DMS114 treated with DMSO at 0.1 percent for 48 hours (cell line): ENCODE results near the gene FH.

ENCODE experiments used
- DNase-seq: peaks from one replicate; lab custom pipeline; 2025; ENCODE audit not compliant: unreplicated experiment; lab: John Stamatoyannopoulos, UW

FH gene

DNA sequence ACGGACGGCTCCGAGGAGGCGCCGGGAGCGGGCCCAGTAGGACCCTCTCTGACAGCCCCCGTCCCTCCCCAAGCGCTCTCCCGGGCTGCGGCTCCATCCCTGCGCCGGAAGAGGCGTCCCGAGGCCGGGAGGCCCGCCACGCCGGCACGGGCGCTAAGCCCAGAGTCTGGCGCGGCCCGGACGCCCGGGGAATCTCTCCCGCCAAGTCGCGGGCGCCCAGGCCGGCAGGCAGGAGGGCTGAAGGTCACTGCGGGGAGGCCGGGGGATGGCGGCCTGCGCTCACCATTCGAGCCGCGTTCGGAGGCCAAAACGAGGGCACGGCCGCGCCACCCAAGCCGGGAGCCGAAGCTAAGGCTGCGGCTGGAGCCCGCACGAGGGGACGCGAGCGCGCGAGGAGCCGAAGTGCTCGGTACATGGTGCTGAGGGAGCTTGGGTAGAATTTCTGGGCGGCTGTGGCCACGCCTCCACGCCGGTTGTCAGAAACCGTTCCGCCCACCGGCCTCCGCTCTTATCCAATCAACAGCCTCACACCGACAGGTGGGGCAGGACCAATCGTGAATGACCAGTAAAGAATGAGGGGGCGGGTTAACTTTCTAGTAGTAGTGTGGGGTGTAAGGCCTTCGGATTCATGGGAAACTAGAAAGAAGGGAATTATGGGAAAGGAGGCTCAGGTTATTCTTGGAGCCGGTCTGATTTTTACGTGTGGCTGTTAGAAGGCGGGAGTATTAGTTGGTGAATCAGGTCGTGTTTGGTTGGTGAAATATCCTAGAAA lies at the start of gene FH:
FH (minus strand) TSS at position 448 of the 772 bp plus-strand sequence; CDS start at position 415, 33 bp downstream.
- DNase-seq = peak; percentile 98

DNA sequence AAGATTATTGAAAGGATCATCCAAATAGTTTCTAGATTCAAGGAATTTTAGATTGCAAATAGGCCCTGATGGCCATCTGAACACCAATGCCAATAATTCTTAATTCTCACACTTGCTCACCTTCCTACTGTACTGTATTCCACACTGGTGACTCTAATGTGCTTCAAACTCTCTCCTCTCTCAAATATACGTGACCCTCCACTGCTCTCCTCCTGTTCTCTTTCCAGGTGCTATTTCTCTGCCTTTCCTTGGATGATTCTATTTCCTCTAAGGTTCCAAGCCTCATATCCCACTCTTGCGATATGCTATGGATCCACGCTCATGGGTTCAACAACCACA lies 41.3 kb upstream of the FH start:
- no peak for DNase-seq

DNA sequence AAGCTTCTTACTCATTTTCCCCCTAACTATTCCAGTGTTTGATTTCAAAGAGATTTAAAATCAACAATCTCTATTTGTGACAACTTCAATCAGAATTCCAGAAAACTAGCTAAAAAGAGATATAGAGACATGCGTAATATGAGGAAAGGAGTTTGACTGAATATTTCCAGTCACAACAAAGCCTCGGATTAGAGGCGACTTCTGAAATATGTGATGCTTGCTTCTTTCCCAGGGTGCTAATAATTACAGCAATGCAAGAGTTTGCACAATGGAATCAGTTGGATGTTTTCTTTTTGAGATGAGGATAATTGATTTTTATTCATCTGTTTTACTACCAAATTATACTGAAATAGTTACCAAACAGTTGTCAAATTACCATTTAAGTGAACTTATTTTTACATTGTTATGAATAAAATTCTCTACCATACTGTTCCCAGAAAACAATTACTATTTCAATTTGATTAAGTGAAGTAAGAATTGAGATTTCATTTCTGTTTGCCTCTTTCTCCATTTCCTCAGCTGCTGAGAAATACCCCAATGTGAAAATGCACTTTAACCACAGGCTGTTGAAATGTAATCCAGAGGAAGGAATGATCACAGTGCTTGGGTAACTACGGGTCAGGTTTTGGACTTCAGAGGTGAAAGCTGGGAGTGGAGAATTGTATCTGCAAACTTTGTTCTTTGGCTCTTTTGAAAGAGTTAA lies 40.7 kb upstream of the FH start:
- no peak for DNase-seq

DNA sequence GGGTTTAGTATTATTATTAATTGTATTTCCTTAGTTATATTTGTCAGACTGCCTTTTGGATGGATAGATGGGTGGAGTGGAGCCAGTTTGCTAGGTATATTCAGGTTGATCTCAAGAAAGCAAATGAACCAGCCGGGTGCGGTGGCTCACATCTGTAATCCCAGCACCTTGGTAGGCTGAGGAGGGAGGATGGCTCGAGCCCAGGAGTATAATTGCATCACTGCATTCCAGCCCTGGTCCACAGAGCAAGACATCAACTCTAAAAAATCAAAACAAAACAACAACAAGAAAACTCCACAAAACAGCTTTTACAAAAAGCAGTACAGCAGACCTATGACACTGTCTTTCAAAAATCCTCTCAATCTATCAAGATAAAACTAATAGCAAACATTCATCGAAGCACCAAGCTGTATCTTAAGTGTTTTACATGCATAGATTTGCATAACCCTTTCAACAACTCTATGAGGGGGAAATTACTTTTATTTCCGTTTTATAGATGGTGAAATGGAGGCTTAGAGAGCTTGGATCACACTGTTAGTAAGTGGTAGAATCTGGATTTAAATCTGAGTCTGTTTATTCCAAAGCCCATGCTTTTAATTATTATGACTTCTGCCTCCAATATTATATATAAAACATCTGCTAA lies 38.1 kb upstream of the FH start:
- no peak for DNase-seq

DNA sequence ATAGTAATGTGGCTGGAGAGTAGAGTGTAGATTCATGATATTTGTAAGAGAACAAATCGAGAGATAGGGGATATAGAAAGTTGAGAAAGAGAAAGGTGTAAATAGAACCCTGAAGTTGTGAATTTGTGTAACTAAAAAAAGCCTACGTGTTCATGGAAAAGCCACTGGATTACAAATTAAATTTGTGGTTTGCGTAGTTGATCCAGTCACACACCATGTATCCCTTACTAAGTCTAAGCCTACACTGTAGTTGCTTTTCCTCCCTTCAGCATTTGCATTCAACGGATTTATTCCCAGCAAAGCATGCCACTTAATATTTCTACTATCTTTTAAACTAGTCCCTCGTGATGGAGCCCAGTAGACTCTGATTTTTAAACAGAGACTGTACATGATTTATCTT lies 37.5 kb upstream of the FH start:
- no peak for DNase-seq

DNA sequence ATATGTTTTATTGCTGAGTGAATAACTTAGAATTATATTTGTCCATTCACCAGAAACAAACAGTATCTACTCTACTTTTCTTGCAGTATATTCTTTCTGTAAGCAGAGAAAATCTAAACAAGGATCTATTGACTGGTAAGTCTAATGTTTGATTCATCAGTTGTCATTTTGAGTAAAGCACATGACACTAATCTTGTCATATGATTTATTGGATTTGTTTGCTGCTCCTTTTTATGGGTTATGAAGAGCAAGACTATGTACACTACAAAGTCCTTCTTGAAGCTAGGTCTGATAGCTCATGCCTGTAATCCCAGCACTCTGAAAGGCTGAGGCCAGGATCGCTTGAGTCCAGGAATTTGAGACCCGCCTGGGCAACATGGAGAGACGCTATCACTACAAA lies 36.0 kb upstream of the FH start:
- no peak for DNase-seq

DNA sequence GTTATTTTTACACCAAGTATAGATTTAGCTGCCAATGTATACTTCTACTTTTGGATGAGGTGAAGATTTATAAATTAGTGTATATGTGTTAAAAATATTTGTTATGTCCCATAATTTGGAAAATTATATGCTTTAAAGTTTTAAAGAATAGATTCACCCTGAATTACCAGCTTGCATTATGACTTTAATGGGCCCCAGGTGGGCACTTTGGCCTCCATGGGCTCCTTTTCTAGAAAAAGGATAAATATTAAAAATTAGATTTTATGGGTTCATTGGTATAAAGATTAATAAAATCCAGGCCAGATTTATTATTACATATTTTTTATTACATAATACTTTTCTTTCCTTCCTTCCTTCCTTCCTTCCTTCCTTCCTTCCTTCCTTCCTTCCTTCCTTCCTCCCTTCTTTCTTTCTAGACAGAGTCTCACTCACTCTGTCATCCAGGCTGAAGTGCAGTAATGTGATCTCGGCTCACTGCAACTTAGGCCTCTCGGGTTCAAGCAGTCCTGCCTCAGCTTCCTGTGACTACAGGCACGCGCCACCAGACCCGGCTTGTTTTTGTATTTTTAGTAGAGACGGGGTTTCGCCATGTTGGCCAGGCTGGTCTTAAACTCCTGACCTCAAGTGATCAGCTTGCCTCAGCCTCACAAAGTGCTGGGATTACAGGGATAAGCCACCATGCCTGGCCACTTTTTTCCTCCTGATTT lies 34.5 kb upstream of the FH start:
- no peak for DNase-seq

DNA sequence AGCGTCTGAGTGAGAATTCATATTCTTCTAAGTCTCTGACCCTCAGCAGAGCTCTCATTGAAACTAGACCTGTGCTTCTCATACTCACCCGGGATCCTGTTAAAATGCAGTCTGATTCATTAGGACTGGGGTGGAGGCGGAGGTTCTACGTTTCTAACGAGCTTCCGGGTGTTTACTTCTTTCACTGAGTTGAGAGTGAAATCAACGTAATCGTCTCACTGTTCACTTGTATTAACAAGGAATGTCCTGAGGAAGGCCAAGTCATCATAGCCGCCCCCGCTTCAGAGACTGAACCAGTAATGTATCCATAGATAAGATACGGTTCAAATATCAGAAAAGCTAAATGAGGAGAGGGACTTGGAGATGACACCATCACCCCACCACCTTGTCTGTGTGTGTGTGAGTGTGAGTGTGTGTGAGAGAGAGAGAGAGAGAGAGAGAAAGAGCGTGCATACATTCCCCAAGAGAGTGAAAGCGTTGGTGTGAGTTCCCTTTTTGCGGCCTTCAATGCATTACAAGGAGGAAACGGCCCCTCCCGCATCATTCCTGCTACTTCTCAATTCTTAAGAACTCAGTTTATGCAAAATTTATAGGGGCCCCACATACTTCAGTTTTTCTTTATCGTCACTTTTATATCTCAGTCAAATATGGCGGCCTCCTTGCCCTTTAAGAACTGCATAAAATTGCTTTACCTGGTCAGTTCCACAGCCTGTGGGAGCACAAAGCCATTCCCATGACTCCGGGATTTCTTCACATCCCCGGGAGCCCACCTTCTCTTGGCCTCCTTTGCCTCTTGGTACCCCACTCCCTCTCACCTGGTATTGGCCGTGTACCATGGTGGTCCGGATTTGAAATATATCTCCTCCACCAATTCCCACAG lies 32.4 kb upstream of the FH start:
- no peak for DNase-seq

DNA sequence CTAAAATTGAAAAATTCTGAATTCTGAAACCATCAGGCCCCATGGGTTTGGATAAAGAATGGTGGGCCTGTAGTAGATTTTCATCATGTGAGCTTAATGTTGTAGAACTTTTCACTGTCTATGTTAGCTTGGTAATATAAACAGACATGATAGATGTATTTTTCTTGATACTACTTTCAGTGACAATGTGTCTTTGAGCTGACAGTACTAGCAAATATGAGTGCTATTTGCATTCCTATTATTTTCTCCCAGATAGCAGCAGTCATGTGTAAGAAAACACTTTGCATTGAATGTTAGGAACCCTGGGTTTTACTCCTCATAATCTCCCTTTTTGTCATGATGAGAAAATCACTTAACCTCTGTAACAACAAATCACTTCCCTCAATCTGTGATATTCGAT lies 30.8 kb upstream of the FH start:
- no peak for DNase-seq

DNA sequence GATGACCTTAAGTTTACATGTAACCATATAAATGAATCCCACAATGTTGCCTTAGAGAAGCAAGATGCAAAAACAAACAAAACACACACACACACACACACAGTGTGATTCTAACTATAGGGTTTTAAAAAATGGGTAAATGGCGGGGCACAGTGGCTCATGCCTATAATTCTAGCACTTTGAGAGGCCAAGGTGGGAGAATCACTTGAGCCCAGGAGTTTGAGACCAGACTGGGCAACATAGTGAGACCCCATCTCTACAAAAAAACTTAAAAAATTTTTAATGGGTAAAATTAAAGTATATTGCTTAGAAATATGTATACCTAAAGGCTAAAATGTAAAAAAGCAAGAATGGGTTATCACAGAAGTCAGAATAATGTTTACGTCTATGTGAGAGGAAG lies 28.5 kb upstream of the FH start:
- DNase-seq = no peak

DNA sequence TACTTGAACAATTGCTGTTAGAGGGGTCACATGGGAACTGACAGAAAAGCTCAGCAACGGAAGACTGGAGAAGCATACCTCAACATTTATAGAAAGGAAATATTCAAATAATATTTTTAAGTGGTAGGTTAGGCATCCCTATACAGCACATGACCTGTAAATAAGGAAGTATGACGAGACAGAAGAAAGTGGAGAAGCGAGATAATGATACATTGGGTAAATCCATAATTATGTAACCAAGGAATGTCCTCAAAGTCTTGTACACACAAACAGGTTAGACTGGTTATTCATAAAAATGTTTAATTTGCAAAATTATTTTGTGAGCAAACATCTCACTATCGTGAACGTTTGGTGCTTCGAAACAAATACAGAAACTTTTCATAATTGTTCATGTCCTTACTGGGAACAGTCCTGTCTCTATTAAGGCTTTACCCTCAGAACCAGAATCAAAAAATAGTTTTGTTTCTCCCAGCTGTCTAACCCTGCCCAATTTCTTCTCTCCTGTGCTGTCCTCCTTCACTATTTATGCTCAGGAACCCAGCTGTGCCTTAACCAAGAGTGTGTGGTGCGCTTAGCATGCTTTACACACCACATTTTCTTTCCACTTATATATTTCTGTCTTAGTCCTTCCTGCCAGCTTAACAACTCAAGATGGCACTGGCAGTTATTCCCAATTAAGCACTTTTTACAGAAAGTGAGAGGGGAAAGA lies 22.8 kb upstream of the FH start:
- DNase-seq = no peak

DNA sequence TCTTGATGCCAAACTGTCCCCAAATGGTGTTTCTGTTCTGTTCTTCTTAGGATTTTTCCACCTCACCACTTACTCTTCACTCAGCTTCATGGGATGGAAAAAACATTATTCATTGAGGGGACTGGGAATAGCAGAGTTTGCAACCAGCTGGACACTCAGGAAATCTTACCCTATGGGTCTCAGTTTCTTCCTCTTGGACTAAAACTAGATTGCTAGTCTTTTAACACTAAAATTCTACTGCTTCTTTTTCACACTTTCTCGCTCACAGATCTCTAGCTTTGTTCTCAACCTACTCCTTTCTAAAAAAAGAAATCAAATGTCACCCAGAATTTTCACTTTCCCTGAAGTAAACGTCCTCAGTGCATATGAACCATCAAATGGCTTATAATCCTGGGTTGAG lies 17.4 kb upstream of the FH start:
- DNase-seq = no peak

DNA sequence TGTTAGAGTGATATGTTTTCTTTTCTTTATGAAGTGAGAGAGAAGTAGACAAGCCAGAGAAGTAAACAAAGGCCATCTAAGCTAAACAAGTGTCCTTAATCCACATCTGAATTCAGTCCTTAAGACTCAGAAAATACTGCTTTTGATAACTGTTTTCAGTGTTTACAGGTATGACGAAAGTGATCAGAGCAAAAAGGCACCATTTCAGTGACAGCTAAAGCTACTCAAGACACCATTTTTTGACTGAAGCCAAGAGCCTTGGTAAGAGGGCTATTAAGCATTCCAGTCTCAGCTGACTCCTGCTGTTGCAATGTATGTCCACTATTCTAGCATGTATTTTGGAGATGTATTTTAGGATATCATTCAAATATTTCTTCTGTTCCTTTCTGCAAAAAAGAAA lies 16.7 kb upstream of the FH start:
- DNase-seq = no peak

DNA sequence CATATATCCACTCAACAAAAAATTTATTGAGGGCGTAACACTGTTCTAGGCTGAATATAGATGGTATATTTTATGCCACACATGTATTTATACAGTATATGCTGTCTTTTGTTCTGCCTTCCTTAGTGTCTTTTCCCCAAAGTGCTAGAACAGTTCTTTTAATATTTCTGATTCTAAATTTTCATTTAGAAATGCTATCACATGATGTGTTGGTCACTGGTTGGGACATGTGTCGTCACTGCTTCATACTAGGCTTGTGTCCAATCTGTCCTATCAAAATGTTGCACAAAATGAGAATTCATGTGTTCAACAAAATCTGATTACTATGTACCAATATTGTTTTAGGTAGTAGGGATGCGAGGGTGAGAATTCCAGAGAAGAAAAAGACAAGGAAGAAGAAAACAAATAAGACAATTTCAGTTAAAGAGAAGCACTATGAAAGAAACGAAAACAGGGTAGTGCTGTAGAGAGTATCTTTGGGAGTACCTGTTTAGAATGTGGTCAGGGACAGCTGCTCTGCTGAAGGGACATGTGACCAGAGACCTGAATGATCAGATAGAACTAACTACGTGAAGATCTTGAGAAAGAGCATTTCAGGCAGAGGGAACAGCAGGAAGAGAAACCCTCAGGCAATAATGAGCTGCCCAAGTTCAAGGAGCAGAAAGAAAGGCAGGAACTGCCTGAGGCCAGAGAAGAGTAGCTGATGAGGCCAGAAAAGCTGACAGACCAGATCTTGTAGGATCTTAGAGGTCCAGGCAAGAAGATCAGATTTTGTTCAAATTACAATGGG lies 14.0 kb upstream of the FH start:
- DNase-seq = no peak

DNA sequence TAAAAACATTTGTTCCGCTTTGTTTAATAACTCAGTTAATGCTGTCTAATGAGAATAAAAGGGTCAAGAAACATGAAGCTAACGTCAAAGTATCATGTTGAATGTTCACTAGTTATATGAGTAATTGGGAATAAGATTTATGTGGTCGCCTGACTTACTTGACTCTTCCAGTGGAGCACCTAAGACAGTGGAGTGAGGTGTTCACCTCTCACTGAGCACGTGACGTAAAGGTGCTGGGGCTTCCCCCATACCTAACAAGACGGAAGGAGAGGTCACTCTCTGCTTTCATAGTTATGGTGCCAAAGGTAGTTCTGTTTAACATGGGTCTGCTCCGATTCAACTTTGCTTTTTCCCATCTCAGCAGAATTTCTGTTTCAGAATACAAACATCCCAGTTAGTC lies 13.3 kb upstream of the FH start:
- no peak for DNase-seq

DNA sequence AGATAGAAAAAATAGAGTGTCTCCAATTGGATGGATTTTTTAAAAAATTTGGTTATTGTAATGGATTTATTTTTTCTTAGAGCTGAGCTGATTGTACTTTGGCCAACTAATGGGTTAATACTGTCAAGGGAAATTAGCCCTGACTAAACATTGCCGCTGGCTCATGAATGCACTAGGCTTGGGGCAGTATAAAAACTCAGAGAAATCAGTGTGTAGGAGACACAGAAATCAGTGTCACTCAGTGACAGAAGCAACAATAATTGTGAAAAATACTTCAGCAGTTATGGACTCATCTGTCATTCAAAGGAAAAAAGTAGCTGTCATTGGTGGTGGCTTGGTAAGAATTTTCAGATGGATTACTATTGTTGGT lies 12.6 kb upstream of the FH start, which contains the start of gene KMO:
KMO (plus strand) TSS at position 217 of the 370 bp plus-strand sequence; CDS start at position 284, 67 bp downstream.
- DNase-seq = no peak

DNA sequence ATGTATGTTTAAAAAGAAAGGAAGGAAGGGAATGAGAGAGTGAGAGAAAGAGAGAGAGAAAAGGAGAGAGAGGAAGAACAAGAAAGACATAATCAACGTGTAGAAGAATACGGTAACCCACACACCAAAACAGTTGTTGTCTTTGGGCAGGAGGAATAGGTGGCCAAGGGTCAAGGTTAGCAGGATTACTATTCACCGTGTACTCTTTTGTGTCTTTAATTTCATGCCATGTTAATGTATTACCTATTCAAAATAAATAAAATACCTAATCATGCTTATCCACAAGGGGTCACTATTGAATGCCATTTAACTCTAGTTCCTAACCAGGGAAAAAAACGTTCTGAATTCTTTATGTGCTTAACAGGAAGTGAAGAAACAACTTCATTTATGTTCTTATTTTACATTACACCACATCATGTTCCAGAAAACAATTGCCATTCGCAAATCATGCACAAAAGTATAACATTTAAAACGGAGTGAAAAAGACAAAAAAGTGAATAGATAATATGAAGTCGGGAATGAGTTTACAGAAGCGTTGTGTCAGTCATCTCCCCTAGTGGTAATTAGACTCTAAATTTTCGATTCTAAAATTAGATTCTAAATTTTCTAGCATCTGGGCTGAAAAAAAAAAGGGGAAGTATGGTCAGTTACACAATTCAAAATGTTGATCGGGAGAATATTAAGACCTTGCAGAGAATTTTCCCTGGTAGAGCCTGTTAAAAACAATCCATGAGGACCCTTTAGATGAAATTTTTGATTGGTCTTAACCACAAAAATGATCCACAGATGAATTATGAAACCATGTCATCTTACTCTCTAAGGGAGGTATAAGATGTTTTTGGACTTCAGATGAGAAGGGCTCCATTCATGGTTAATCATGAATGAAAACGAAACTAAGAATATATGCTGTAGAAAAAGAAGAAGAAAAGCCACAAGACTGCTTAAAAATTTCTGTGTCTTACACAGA lies 11.9 kb upstream of the FH start:
- DNase-seq = peak; percentile 81

DNA sequence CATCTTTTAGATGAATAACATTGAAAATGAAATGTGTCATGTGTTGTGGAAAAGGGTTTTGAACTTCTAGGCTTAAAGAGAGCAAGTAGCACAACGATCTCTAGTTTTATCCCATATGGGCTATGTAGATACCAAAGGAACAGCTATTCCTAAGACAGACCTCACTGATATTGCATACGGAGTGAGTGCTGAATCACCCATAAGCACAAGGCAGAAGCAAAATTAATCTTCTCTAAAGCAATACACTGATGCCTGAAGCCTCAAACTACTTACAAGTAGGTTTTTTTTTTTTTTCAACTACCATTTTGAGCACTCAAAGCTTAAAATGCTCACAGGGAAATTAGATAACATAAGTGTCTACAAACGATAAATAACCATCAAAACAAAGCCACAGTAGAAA lies 7.6 kb upstream of the FH start:
- no peak for DNase-seq
